Measurements from ENCODE around the gene WNT3.
"Not testable (repeated sequence)": the region's sequence is repeated elsewhere in the genome, so short reads cannot be mapped to it uniquely, and the experiment has no call there.

The WNT3 gene

DNA sequence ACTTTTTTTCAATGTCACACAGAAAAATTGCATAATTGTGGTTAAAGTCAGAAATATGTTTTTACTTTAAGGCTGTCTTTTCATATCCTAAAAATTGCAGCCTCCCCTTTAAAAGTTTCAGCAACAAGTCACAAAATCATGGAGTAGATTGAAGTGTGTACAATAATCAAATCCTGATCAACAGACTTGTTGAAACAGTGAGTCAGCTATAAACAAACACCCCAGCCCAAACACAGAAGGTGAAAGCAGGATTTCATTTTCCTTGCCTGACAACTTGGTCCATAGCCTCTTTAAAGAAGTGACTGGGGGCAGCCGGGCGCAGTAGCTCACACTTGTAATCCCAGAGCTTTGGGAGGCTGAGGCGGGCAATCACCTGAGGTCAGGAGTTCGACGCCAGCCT lies 59.9 kb downstream of the WNT3 start:
- H3K36me3 ChIP-seq (ENCODE audit: control insufficient read depth in 2 of 2, insufficient read depth in 2 of 2, low read length in 2 of 2) = peaks cover 29 to 32% of the 10 kb centered on the region in 2 donors
- no peaks in the 10 kb centered on the region for H3K9me3 ChIP-seq (ENCODE audit: control insufficient read depth in 2 of 2, low read length in 2 of 2)
- no peaks in the 10 kb centered on the region for H3K4me1 ChIP-seq (ENCODE audit: control insufficient read depth in 2 of 2, insufficient read depth in 2 of 2, low read length in 2 of 2)
- no peak overlapping the region for H3K9ac ChIP-seq (ENCODE audit: low read depth in 1 of 2, low read length in 2 of 2)
- no peak overlapping the region for H3K4me3 ChIP-seq (ENCODE audit: low read length in 2 of 2)
- no peak overlapping the region for H3K27ac ChIP-seq (ENCODE audit: low read depth in 2 of 2, low read length in 2 of 2)
- H3K27me3 ChIP-seq (ENCODE audit: control insufficient read depth in 2 of 2, insufficient read depth in 2 of 2, low read length in 2 of 2) = no peaks in the 10 kb centered on the region

GRCh38 chr17:46757588-46757987 lies 60.9 kb downstream of the WNT3 start:
- not testable (repeated sequence) for H3K4me3 ChIP-seq (ENCODE audit: low read length in 2 of 2); H3K27ac ChIP-seq (ENCODE audit: low read depth in 2 of 2, low read length in 2 of 2); H3K27me3 ChIP-seq (ENCODE audit: control insufficient read depth in 2 of 2, insufficient read depth in 2 of 2, low read length in 2 of 2); H3K9ac ChIP-seq (ENCODE audit: low read depth in 1 of 2, low read length in 2 of 2); H3K4me1 ChIP-seq (ENCODE audit: control insufficient read depth in 2 of 2, insufficient read depth in 2 of 2, low read length in 2 of 2); H3K9me3 ChIP-seq (ENCODE audit: control insufficient read depth in 2 of 2, low read length in 2 of 2)
- peaks cover 29 to 35% of the 10 kb centered on the region in 2 donors for H3K36me3 ChIP-seq (ENCODE audit: control insufficient read depth in 2 of 2, insufficient read depth in 2 of 2, low read length in 2 of 2)

DNA sequence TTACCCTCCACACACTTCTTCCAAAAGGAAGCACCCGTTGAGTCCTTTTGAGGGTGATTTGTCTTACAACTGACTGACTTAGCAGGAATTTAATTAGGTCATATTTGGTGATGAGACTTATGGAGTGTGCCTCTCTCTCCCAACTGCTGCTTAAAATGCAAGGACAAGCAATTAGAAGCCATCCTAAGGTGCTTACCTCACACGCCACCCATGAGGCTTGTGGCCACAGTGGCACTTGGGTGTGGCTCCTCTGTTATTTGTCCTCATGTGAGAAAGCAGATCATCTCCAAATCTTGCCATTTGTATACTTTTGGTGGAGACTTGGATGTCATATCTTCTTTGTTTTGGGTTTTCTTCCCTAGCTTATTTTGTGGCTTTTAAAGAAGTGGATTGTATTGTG lies 61.6 kb downstream of the WNT3 start:
- Histone ChIP-seq H3K27me3 (ENCODE audit: control insufficient read depth in 2 of 2, insufficient read depth in 2 of 2, low read length in 2 of 2) (no peaks in the 10 kb centered on the region), H3K27ac (ENCODE audit: low read depth in 2 of 2, low read length in 2 of 2) (no peak overlapping the region), H3K36me3 (ENCODE audit: control insufficient read depth in 2 of 2, insufficient read depth in 2 of 2, low read length in 2 of 2) (peaks cover 31 to 41% of the 10 kb centered on the region in 2 donors), H3K9me3 (ENCODE audit: control insufficient read depth in 2 of 2, low read length in 2 of 2) (no peaks in the 10 kb centered on the region), H3K4me3 (ENCODE audit: low read length in 2 of 2) (no peak overlapping the region), H3K4me1 (ENCODE audit: control insufficient read depth in 2 of 2, insufficient read depth in 2 of 2, low read length in 2 of 2) (no peaks in the 10 kb centered on the region), H3K9ac (ENCODE audit: low read depth in 1 of 2, low read length in 2 of 2) (no peak overlapping the region)

- H3K27ac ChIP-seq (ENCODE audit: low read depth in 2 of 2, low read length in 2 of 2) = no peak overlapping the region
- no peaks in the 10 kb centered on the region for H3K4me1 ChIP-seq (ENCODE audit: control insufficient read depth in 2 of 2, insufficient read depth in 2 of 2, low read length in 2 of 2)
These were observed 62.3 kb downstream of the WNT3 start for GRCh38 chr17:46756081-46756735.

DNA sequence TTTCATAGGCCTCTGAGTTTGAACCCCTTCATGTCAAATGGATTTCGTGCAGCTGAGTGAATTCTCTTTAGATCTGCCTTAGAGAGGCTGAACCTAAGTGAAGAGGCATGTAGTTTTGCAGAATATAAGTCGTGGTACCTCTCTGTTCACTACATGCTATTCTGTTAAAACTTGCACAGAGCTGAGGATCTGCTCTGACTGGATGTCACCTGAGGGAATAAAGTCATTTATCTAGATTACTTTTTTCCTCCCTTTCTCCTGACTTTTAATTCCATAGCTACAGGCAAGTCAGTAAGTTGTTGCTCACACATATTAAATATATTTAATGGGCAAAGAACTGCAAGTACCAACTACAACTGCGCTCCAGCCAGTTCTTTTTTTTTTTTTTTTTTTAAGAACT lies 64.7 kb downstream of the WNT3 start:
- Histone ChIP-seq H3K27ac (ENCODE audit: low read depth in 2 of 2, low read length in 2 of 2) (no peak overlapping the region), H3K9ac (ENCODE audit: low read depth in 1 of 2, low read length in 2 of 2) (no peak overlapping the region), H3K36me3 (ENCODE audit: control insufficient read depth in 2 of 2, insufficient read depth in 2 of 2, low read length in 2 of 2) (peaks cover 38 to 51% of the 10 kb centered on the region in 2 donors), H3K9me3 (ENCODE audit: control insufficient read depth in 2 of 2, low read length in 2 of 2) (no peaks in the 10 kb centered on the region), H3K4me1 (ENCODE audit: control insufficient read depth in 2 of 2, insufficient read depth in 2 of 2, low read length in 2 of 2) (no peaks in the 10 kb centered on the region), H3K27me3 (ENCODE audit: control insufficient read depth in 2 of 2, insufficient read depth in 2 of 2, low read length in 2 of 2) (no peaks in the 10 kb centered on the region), H3K4me3 (ENCODE audit: low read length in 2 of 2) (no peak overlapping the region)

More at GRCh38 chr17:46756081-46756735, 62.3 kb downstream of the WNT3 start:
- H3K27me3 ChIP-seq (ENCODE audit: control insufficient read depth in 2 of 2, insufficient read depth in 2 of 2, low read length in 2 of 2) = no peaks in the 10 kb centered on the region
- no peaks in the 10 kb centered on the region for H3K9me3 ChIP-seq (ENCODE audit: control insufficient read depth in 2 of 2, low read length in 2 of 2)
- H3K4me3 ChIP-seq (ENCODE audit: low read length in 2 of 2) = no peak overlapping the region
- peaks cover 37 to 45% of the 10 kb centered on the region in 2 donors for H3K36me3 ChIP-seq (ENCODE audit: control insufficient read depth in 2 of 2, insufficient read depth in 2 of 2, low read length in 2 of 2)
- no peak overlapping the region for H3K9ac ChIP-seq (ENCODE audit: low read depth in 1 of 2, low read length in 2 of 2)

DNA sequence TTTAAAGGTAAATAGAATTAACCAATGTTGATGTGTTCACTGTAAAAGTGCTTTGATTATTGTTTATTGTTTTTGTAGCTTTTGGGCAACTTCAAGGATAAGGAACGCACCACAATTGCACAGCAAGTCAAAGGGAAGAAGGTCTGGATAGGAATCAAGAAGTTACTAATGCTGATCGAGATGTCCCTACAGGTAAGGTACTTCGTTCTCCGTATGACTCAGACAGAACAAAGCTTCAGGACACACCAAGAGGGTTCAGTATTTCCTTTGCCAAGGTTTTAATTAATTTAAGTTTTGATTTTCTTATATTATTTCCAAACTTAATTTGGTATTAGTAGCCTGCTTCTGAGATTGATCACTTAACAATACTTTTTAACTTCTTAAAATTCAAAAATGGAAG lies 67.1 kb downstream of the WNT3 start:
- Histone ChIP-seq H3K4me3 (ENCODE audit: low read length in 2 of 2) (no peak overlapping the region), H3K4me1 (ENCODE audit: control insufficient read depth in 2 of 2, insufficient read depth in 2 of 2, low read length in 2 of 2) (no peaks in the 10 kb centered on the region), H3K9ac (ENCODE audit: low read depth in 1 of 2, low read length in 2 of 2) (no peak overlapping the region), H3K27me3 (ENCODE audit: control insufficient read depth in 2 of 2, insufficient read depth in 2 of 2, low read length in 2 of 2) (no peaks in the 10 kb centered on the region), H3K36me3 (ENCODE audit: control insufficient read depth in 2 of 2, insufficient read depth in 2 of 2, low read length in 2 of 2) (peaks cover 28 to 48% of the 10 kb centered on the region in 2 donors), H3K27ac (ENCODE audit: low read depth in 2 of 2, low read length in 2 of 2) (no peak overlapping the region), H3K9me3 (ENCODE audit: control insufficient read depth in 2 of 2, low read length in 2 of 2) (no peaks in the 10 kb centered on the region)

GRCh38 chr17:46745376-46745775 lies 73.1 kb downstream of the WNT3 start:
- Histone ChIP-seq H3K4me3 (ENCODE audit: low read length in 2 of 2) (no peak overlapping the region), H3K36me3 (ENCODE audit: control insufficient read depth in 2 of 2, insufficient read depth in 2 of 2, low read length in 2 of 2) (peaks cover 0 to 10% of the 10 kb centered on the region in 2 donors), H3K4me1 (ENCODE audit: control insufficient read depth in 2 of 2, insufficient read depth in 2 of 2, low read length in 2 of 2) (no peaks in the 10 kb centered on the region), H3K9me3 (ENCODE audit: control insufficient read depth in 2 of 2, low read length in 2 of 2) (no peaks in the 10 kb centered on the region), H3K27me3 (ENCODE audit: control insufficient read depth in 2 of 2, insufficient read depth in 2 of 2, low read length in 2 of 2) (no peaks in the 10 kb centered on the region), H3K27ac (ENCODE audit: low read depth in 2 of 2, low read length in 2 of 2) (no peak overlapping the region), H3K9ac (ENCODE audit: low read depth in 1 of 2, low read length in 2 of 2) (no peak overlapping the region)

- H3K9me3 ChIP-seq (ENCODE audit: control insufficient read depth in 2 of 2, low read length in 2 of 2) = no peaks in the 10 kb centered on the region
- H3K27me3 ChIP-seq (ENCODE audit: control insufficient read depth in 2 of 2, insufficient read depth in 2 of 2, low read length in 2 of 2) = no peaks in the 10 kb centered on the region
- H3K4me3 ChIP-seq (ENCODE audit: low read length in 2 of 2) = no peak overlapping the region
- no peak overlapping the region for H3K9ac ChIP-seq (ENCODE audit: low read depth in 1 of 2, low read length in 2 of 2)
- peaks cover 0 to 6% of the 10 kb centered on the region in 2 donors for H3K36me3 ChIP-seq (ENCODE audit: control insufficient read depth in 2 of 2, insufficient read depth in 2 of 2, low read length in 2 of 2)
- H3K27ac ChIP-seq (ENCODE audit: low read depth in 2 of 2, low read length in 2 of 2) = no peak overlapping the region
- no peaks in the 10 kb centered on the region for H3K4me1 ChIP-seq (ENCODE audit: control insufficient read depth in 2 of 2, insufficient read depth in 2 of 2, low read length in 2 of 2)
These were observed 74.1 kb downstream of the WNT3 start for GRCh38 chr17:46744441-46744840.

- H3K36me3 ChIP-seq (ENCODE audit: control insufficient read depth in 2 of 2, insufficient read depth in 2 of 2, low read length in 2 of 2) = peaks cover 0 to 2% of the 10 kb centered on the region in 2 donors
- H3K4me3 ChIP-seq (ENCODE audit: low read length in 2 of 2) = no peak overlapping the region
- H3K9me3 ChIP-seq (ENCODE audit: control insufficient read depth in 2 of 2, low read length in 2 of 2) = no peaks in the 10 kb centered on the region
- H3K4me1 ChIP-seq (ENCODE audit: control insufficient read depth in 2 of 2, insufficient read depth in 2 of 2, low read length in 2 of 2) = no peaks in the 10 kb centered on the region
- no peak overlapping the region for H3K9ac ChIP-seq (ENCODE audit: low read depth in 1 of 2, low read length in 2 of 2)
- H3K27me3 ChIP-seq (ENCODE audit: control insufficient read depth in 2 of 2, insufficient read depth in 2 of 2, low read length in 2 of 2) = no peaks in the 10 kb centered on the region
- H3K27ac ChIP-seq (ENCODE audit: low read depth in 2 of 2, low read length in 2 of 2) = no peak overlapping the region
These were observed 75.8 kb downstream of the WNT3 start for GRCh38 chr17:46742565-46743270.

- no peaks in the 10 kb centered on the region for H3K27me3 ChIP-seq (ENCODE audit: control insufficient read depth in 2 of 2, insufficient read depth in 2 of 2, low read length in 2 of 2)
- no peak overlapping the region for H3K27ac ChIP-seq (ENCODE audit: low read depth in 2 of 2, low read length in 2 of 2)
- no peaks in the 10 kb centered on the region for H3K4me1 ChIP-seq (ENCODE audit: control insufficient read depth in 2 of 2, insufficient read depth in 2 of 2, low read length in 2 of 2)
- no peak overlapping the region for H3K4me3 ChIP-seq (ENCODE audit: low read length in 2 of 2)
- no peak overlapping the region for H3K9ac ChIP-seq (ENCODE audit: low read depth in 1 of 2, low read length in 2 of 2)
- peaks cover 0 to 2% of the 10 kb centered on the region in 2 donors for H3K36me3 ChIP-seq (ENCODE audit: control insufficient read depth in 2 of 2, insufficient read depth in 2 of 2, low read length in 2 of 2)
- no peaks in the 10 kb centered on the region for H3K9me3 ChIP-seq (ENCODE audit: control insufficient read depth in 2 of 2, low read length in 2 of 2)
These were observed 77.3 kb downstream of the WNT3 start for GRCh38 chr17:46741122-46741730.

Measured in mucosa of rectum (tissue), 2 donors.